GM12874 (cell line): ENCODE data around the gene LAMB1.

Source experiments
- TF ChIP-seq, protein P1 (sequence below): IDR thresholded peaks from 2 replicates; pipeline ENCODE4 v1.5.1; 2011; ENCODE audit warnings: low read depth, mild to moderate bottlenecking, control low read depth, low read length, moderate library complexity; ENCODE audit not compliant: insufficient read depth

Gene LAMB1

DNA sequence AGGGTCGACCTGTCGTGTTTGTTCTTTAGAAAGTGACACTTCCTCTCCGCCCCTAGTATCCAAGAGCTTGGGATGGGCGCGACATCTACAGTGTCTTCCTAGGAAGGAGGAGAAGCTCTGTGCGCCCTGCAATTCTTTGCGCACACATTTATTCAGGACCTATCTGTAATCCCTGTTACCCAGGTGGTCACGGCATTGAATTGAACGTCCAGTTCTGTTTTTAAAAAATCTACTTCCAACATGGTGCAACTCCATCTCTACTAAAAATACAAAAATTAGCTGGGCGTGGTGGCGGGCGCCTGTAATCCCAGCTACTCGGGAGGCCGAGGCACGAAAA lies 606 bp upstream of the LAMB1 start:
- TF ChIP-seq, protein P1, sequence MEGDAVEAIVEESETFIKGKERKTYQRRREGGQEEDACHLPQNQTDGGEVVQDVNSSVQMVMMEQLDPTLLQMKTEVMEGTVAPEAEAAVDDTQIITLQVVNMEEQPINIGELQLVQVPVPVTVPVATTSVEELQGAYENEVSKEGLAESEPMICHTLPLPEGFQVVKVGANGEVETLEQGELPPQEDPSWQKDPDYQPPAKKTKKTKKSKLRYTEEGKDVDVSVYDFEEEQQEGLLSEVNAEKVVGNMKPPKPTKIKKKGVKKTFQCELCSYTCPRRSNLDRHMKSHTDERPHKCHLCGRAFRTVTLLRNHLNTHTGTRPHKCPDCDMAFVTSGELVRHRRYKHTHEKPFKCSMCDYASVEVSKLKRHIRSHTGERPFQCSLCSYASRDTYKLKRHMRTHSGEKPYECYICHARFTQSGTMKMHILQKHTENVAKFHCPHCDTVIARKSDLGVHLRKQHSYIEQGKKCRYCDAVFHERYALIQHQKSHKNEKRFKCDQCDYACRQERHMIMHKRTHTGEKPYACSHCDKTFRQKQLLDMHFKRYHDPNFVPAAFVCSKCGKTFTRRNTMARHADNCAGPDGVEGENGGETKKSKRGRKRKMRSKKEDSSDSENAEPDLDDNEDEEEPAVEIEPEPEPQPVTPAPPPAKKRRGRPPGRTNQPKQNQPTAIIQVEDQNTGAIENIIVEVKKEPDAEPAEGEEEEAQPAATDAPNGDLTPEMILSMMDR = no peak

DNA sequence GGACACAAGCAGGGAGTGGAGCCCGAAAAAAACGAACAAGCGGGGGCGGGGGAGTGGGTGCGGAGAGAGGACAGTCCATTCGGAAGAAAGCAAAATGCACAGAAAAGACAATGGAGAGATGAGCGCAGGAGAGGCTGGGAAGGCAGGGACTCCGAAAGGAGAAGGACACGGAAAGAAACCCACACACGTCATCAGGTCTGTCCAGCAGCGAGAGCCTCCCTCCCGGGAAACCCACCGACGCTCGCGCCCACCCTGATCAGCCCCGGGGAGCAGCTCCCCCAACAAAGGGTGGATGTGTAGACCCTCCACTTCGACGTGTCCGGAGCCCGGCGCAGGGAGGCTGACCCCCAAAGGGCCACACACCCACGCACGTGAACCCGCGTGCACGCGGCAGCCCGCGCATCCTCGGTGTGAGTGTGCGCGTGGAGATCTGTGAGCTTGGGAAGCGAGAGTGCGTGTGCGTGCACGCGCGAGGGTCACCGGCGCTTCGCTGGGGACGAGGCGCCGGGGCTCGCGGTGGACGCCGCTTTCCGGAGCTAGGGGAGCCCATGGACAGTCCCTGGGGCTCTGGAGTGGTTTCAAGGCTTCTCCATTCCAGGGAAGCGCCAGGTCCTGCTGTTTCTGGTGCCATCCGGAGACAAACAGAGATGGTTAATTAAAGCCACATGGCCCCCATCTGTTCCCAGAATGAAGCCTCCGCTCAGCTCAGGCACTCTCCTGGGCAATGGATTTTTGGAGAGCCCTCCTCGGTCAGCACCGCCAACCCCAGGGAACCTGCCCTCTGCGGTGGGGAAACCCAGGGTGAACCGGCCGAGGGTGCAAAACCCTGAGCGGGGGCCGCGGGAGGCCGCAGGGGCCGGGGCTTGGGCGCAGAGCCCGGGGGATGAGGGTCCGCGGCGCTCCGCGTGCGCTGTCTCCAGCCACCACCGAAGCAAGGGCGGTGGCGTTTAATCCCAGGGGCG lies 916 bp downstream of the LAMB1 start:
- TF ChIP-seq, protein P1 = no peak

DNA sequence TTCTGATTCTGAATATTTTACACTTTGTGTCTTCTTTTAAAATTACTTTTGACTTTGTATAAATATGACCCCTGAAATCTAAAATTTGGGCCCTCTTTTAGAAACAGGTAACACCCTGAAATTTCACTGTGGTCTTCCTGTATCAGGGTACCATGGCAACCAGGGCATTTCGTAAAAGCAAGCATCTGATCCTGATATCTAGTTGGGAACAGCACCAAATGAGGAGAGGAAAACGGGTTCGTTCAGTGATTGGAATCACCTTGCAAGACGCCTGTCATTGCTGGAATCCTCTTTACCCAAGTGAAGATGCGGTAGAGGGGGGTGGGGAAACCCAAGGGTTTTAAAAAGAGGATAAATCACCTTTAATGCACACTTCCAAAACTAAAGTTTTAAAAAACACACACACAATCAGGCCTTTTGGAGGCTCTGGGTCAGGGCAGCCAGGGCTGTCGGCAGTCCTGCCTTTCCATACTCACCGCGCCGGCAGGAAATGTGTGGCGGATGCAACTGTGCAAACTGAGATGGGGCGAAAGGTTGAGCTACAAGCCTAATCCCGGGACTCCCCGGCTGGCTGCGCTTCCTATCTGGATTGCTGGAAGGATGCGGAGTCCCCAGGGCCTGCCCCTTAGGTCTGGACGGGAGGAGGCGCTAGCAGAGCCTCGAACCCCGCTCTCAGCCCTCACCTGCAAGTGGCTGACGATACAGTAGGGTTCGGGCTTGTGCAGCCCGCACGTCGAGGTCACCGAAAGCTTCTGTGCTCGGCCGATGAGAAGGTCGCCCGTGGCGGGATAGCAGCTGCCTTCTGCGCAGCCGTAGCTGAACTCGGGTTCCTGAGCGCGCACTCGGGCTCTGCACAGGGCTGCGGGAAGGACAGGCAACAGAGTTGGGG lies 1.8 kb downstream of the LAMB1 start:
- TF ChIP-seq, protein P1 = no peak

DNA sequence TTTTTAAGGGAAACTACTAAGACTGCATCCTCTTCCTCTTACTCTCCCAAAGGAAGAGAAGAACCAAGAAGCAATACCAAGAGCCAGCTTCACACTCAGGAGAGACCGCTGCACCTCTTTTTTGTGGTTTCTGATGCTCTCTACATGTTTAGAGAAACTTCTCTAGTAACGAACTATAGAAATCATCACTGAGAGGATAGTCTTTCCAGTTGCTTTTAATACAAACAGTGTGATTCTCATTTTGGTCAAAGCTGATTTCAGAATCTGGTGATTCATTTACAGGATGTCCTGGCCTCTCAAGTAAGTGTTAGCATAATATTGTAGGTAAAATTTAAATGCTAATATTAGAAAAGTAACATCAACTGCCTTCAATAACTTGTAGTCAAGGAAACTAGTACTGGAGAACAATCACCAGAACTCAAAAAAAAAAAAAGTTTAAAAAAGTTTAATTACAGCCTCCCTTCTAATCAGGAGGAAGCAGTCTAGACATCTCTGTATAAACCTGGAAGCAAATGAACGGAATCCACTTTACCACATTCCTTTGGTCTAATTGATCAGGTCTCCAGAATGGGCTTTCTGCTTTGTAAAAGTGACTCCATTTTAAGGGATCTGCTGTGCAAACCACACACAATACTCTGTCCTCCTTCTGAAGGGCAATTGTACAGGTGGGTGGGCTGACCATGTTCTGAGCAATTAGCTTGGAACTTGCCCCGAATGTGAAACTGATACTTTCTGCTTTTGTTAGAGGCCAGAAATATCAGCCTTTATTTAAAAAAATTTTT lies 3.0 kb downstream of the LAMB1 start:
- TF ChIP-seq, protein P1 = no peak

DNA sequence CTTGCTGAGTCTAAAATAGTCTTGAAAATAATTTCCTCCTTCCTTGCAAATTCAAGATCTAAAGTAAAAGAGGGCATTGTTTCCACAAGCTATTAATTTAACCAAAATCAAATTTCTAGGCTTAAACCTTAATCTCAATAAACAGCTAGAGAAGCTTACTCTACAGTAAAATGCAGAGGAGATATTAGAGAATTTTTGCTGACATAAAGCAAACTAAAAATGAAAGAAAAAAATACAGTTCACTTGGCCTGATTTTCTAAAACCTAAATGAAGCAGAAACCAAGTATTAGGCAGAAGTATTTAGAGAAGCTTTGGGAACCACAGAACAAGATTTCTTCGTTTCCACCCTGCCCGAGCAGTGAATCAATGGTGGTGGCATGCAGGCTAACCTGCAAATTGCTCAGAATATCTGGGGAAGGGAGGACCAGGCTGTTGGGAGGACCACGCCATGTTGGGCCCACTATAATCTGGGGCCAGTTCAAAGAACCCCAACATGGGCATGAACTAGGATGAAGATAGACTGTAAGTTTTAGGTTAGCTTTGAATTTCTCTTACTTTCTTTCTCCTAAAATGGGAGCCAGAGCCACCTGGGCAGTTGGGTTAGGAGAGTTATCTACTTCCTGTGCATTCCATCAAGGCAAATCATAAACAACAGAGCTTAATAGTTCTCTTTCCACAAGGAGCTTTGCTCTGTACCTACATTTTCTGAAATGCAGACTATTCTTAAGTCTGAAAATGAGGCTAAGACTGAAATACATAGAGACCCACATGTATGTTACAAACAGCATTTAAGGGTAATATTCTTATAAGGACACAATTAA lies 4.1 kb downstream of the LAMB1 start:
- TF ChIP-seq, protein P1 = no peak

DNA sequence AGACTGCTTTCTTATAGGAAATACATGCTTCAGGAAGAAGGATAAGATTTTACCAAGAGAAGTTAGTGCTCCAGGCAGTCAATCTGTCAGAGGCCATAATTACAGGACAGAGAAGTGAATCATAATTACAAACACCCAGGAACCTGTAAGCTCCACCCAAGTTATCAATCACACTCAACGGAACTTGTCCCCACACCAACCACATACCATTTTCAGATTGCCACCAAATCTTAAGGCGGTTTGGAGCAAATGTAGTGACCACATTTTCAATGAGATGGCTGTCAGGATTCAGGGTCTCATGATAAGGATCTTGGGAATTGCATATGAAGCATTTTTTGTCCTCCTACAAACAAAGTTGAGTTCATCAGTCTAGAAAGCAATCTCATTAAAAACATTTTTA lies 4.8 kb downstream of the LAMB1 start:
- TF ChIP-seq, protein P1 = no peak
